Smooth muscle cell (in vitro differentiated cells): ENCODE measurements around the gene KCNC4. TPM values are rescaled to one million over a fixed set of nuclear protein-coding genes. Genes with fewer than 3 reads are reported as not detected.
A peak's percentile ranks its signal among the peaks of the same experiment; 100 is the strongest.

ENCODE experiments used
- DNase-seq: peaks from one replicate; lab custom pipeline; 2025; ENCODE audit not compliant: unreplicated experiment; lab: John Stamatoyannopoulos, UW
- H2AFZ ChIP-seq: fragments of 200-600 bp; sonication (generic); 2 replicates; pipeline ENCODE4 v1.6.0; 2016; ENCODE audit warnings: antibody characterized with exemption, low read depth, mild to moderate bottlenecking
- H3F3A ChIP-seq: fragments of 200-600 bp; sonication (generic); 2 replicates; pipeline ENCODE4 v1.6.0; 2017; ENCODE audit warnings: antibody characterized with exemption, low read depth
- H3K27ac ChIP-seq: fragments of 200-600 bp; sonication (generic); 2 replicates; pipeline ENCODE4 v1.5.1; 2016; ENCODE audit warnings: low read depth, mild to moderate bottlenecking
- H3K27me3 ChIP-seq: fragments of 200-600 bp; sonication (generic); 2 replicates; pipeline ENCODE4 v1.6.1; 2016; ENCODE audit warnings: low read depth, mild to moderate bottlenecking
- H3K36me3 ChIP-seq: fragments of 200-600 bp; sonication (generic); 2 replicates; pipeline ENCODE4 v1.5.1; 2016; ENCODE audit warnings: low read depth
- H3K4me1 ChIP-seq: fragments of 200-600 bp; sonication (generic); 2 replicates; pipeline ENCODE4 v1.5.1; 2016; ENCODE audit warnings: low read depth
- H3K4me2 ChIP-seq: fragments of 200-600 bp; sonication (generic); 2 replicates; pipeline ENCODE4 v1.6.0; 2016; ENCODE audit warnings: mild to moderate bottlenecking
- H3K4me3 ChIP-seq: fragments of 200-600 bp; sonication (generic); 2 replicates; pipeline ENCODE4 v1.5.1; 2016; ENCODE audit warnings: mild to moderate bottlenecking
- H3K79me2 ChIP-seq: fragments of 200-600 bp; sonication (generic); 2 replicates; pipeline ENCODE4 v1.6.0; 2016; ENCODE audit warnings: low read depth, mild to moderate bottlenecking
- H3K9ac ChIP-seq: fragments of 200-600 bp; sonication (generic); 2 replicates; pipeline ENCODE4 v1.6.0; 2016; ENCODE audit warnings: low read depth
- H3K9me3 ChIP-seq: fragments of 200-600 bp; sonication (generic); replicated peaks from 2 replicates; pipeline ENCODE4 v1.5.1; 2016; ENCODE audit warnings: low read depth
- H4K20me1 ChIP-seq: fragments of 200-600 bp; sonication (generic); 2 replicates; pipeline ENCODE4 v1.6.0; 2016; ENCODE audit warnings: low read depth
- CTCF ChIP-seq: fragments of 200-600 bp; sonication (generic); IDR thresholded peaks from 2 replicates; pipeline ENCODE4 v1.5.1; 2017; ENCODE audit warnings: borderline replicate concordance, mild to moderate bottlenecking, antibody characterized with exemption; ENCODE audit not compliant: insufficient read depth, poor library complexity, severe bottlenecking
- WGBS: methylation state at CpG from one replicate; pipeline ENCODE4 v1.1.7; 2016; ENCODE audit warnings: low lambda C conversion rate; 5-methylcytosine and 5-hydroxymethylcytosine counted together
- polyA plus RNA-seq: library from polyadenylated mRNA; unstranded; fragments of >200 nt; fragmentation: Nextera tagmentation; extraction: Ambion mirVana; gene quantifications from 2 replicates; pipeline ENCODE4 v1.2.1, GENCODE V29; 2016
- total RNA-seq: library from RNA; depleted of rRNA; stranded (reverse); fragments of >200 nt; gene quantifications from 2 replicates; pipeline ENCODE4 v1.2.3, GENCODE V29; 2014

Gene KCNC4
- total and polyA plus RNA-seq, 2 experiments from 2014 or later, result 2.0 to 6.0 TPM

GRCh38 chr1:110207831-110208230 is 2.3 kb upstream of the KCNC4 start:
- no peak overlapping the region for H2AFZ ChIP-seq
- 26% methylated on average over 5 of the region's 5 CpGs for WGBS
- no peak overlapping the region for H3K4me2 ChIP-seq
- no peaks in the 10 kb centered on the region for H3K36me3 ChIP-seq
- TF ChIP-seq CTCF, result peak; percentile 88
- H3K4me3 ChIP-seq, result no peak overlapping the region
- H3K79me2 ChIP-seq, result no peaks in the 10 kb centered on the region
- peak; percentile 17 for DNase-seq
- H3K9ac ChIP-seq, result no peak overlapping the region
- H3K4me1 ChIP-seq, result peaks cover 29% of the 10 kb centered on the region
- H3K27me3 ChIP-seq, result peaks cover 12% of the 10 kb centered on the region
- peaks cover 6% of the 10 kb centered on the region for H4K20me1 ChIP-seq
- peaks cover 7% of the 10 kb centered on the region for H3F3A ChIP-seq
- H3K9me3 ChIP-seq, result no peaks in the 10 kb centered on the region
- no peak overlapping the region for H3K27ac ChIP-seq

GRCh38 chr1:110208916-110209645 is 1.0 kb upstream of the KCNC4 start:
- H3K9ac ChIP-seq, result no peak overlapping the region
- H3F3A ChIP-seq, result peaks cover 7% of the 10 kb centered on the region
- peak overlapping the region; percentile 99 for H3K4me2 ChIP-seq
- peak overlapping the region; percentile 96 for H2AFZ ChIP-seq
- H3K27me3 ChIP-seq, result peaks cover 14% of the 10 kb centered on the region
- WGBS, result 43% methylated on average over 7 of the region's 7 CpGs
- DNase-seq, result no peak
- peaks cover 30% of the 10 kb centered on the region for H3K4me1 ChIP-seq
- H4K20me1 ChIP-seq, result peaks cover 19% of the 10 kb centered on the region
- TF ChIP-seq CTCF, result no peak
- H3K27ac ChIP-seq, result no peak overlapping the region
- H3K79me2 ChIP-seq, result no peaks in the 10 kb centered on the region
- peak overlapping the region; percentile 64 for H3K4me3 ChIP-seq
- H3K9me3 ChIP-seq, result no peaks in the 10 kb centered on the region
- no peaks in the 10 kb centered on the region for H3K36me3 ChIP-seq

GRCh38 chr1:110210604-110211495 is 736 bp downstream of the KCNC4 start:
- no peak overlapping the region for H3K27ac ChIP-seq
- no peaks in the 10 kb centered on the region for H3K9me3 ChIP-seq
- peak overlapping the region; percentile 69 for H2AFZ ChIP-seq
- peaks cover 37% of the 10 kb centered on the region for H4K20me1 ChIP-seq
- H3K27me3 ChIP-seq, result peaks cover 14% of the 10 kb centered on the region
- peak overlapping the region; percentile 64 for H3K4me3 ChIP-seq
- H3F3A ChIP-seq, result peaks cover 7% of the 10 kb centered on the region
- peak; percentile 42 for DNase-seq
- 3% methylated on average over 57 of the region's 101 CpGs for WGBS
- H3K9ac ChIP-seq, result no peak overlapping the region
- no peak for TF ChIP-seq CTCF
- H3K4me2 ChIP-seq, result peak overlapping the region; percentile 99
- H3K36me3 ChIP-seq, result no peaks in the 10 kb centered on the region
- peaks cover 30% of the 10 kb centered on the region for H3K4me1 ChIP-seq
- H3K79me2 ChIP-seq, result no peaks in the 10 kb centered on the region
